Stromal cell of bone marrow (primary cell): ENCODE measurements around the gene MRPL16.

Experiments used
- DNase-seq: peaks from one replicate; pipeline ENCODE4 v3.0.0-alpha.2; 2012; ENCODE audit warnings: low read depth

MRPL16 gene

DNA sequence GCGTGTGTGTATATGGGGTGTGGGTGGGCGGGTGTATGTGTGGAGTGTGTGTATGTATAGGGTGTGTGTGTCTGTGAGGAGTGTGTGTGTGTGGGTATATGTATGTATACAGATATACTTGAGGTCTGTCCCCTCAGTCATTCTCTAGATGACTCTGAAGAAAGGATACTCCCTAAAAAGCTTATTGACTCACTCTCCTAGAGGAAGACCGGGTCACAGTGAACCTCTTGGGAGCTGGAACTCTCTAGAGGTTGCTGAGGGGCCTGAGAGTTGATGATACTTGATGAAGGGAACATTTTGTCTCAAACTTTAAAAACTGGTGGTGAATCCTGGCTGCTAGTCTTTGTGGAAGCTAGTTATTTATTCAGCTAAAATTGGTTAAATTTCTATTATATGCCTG lies 40.3 kb downstream of the MRPL16 start:
- DNase-seq = no peak

DNA sequence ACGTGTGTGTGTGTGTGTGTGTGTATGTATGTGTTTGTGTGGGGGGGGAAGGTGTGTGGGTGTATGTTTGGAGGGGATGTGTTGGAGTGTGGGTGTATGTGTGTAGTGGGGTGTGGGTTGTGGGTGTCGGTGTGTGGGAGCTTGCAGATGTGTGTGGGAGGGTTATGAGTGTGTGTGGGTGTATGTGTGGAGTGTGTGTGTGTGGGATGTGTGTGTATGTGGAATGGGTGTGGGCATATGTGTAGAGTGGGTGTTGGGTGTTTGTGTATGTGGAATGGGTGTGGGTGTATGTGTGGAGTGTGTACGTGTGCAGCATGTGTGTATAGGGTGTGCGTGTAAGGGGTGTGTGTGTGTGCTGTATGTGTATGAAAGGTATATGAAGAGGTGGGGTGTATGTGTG lies 40.8 kb downstream of the MRPL16 start:
- no peak for DNase-seq

DNA sequence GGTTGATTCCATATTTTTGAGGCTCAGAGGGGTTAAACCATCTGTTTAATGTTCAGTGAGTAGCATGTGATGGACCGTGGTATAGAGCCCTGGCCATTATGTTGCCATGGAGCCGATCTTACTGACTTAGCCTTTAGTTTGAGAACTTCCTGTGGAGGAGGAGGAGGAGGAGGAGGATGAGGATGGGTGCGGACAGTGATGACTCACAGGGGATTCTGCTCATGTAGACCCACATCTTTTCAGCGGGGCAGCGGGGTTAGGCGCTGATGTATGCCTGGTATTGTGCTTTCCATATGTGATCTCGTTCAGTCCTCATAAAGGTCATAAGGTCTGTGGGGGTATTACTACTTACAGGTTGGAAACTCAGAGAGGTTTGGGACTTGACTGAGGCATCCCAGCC lies 41.5 kb downstream of the MRPL16 start:
- no peak for DNase-seq

DNA sequence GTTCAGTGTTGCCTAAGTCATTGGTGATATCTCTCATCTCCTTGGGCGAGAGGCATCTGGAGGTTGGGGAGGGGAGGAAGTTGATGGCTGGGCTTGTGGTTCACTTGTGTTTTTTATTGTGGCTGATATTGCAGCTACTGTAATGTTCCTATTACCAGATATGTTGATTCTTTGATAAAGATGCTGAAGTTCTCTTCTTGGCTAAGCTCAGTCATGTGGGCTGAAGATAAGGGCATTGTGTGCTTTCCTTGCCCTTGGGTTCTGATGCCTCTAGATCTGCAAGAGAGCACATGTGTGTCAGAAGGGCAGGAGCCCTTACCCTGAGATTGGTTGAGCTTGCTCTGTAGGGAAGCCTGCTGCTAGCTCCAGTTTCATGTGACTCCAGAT lies 43.4 kb downstream of the MRPL16 start:
- no peak for DNase-seq

DNA sequence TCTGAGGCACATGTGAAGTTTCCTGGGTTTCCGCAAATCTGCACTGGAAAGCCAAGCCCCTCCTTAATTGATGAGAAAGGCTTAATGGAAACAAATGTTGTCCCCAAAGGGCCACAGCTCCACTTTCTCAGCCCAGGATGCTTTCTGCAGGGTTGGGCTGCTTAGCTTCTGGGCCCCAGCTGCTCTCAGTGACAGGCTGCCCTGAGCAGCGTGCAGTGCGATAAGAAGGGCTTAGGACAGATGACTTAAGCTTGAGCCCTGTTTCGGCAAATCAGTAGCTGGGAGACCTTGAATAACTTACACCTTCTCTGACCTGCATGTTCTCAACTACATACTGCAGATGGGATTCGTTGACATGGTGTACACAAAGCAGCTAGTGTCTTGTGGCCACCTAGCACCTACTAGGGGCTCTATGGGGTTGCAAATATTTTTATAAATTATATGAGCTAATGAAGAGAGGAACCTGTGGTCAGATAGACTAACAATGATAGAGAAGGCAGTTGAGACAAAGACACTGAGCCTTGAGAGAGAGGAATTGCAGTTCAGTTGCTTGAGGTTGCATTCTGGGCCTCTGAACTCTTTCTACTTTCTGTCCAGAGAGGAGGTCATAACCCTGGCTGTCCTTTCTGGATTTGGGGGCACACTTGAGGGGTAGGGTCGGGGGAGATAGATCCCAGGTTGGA lies 43.9 kb downstream of the MRPL16 start:
- no peak for DNase-seq

DNA sequence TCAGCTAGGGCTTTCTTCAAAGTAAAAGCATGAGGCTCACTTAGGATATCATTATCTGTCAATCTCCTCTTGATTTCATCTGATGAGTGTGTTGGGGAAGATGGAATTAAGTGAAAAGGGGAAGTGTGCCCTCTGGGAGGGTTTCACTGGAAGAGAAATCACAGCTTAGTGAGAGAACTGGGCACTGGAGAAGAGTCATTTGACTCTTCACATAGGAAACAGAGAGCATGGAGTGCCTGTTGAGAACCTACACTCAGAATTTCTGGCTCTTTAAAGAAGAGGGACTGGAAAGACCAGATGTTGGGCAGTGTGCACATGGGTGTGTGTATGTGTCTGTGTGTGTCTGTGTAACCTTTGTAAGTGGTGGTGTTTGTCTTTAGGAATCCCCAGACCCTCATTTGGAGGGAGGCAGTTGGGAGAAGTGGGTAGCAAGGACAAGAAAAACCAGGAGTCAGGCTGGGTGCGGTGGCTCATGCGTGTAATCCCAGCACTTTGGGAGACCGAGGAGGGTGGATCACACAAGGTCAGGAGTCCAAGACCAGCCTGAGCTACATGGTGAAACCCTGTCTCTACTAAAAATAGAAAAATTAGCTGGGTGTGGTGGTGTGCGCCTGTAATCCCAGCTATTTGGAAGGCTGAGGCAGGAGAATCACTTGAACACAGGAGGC lies 45.4 kb downstream of the MRPL16 start:
- DNase-seq = no peak

DNA sequence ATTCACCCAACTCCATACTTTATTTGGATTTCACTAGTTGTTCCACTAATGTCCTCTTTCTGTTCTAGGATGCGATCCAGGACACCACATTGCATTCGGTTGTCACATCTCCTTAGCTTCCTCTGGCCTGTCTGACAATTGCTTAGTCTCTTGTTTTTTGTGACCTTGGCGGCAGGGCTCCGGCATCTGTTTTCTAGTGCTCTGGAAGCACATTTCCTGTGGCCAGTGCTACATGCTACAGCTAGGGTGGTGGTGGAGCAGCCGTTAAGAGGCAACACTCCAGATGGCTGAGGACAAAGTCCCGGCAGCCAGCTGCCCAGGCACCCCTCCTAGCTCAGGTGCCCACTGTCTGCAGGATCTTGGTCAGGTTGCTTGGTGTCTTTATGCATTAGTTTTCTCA lies 48.6 kb downstream of the MRPL16 start:
- no peak for DNase-seq

DNA sequence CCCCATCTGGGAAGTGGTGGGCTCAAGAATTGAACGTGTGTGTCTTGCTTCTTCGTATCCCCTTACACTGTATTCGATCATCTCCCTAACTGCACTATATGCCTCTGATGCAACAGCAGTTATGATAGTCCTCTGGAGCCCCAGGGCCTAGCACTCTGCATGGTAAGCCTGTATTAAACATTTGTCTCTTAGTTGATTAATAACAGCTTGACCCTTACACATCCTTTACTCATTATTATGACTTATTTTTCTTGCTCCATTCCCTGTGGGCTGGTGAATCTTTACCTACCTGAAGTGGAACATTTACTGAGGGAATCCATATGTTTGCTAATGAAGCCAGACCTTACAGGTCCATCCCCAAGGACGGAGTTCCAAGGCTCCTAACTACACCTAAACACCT lies 49.8 kb downstream of the MRPL16 start:
- DNase-seq = no peak

DNA sequence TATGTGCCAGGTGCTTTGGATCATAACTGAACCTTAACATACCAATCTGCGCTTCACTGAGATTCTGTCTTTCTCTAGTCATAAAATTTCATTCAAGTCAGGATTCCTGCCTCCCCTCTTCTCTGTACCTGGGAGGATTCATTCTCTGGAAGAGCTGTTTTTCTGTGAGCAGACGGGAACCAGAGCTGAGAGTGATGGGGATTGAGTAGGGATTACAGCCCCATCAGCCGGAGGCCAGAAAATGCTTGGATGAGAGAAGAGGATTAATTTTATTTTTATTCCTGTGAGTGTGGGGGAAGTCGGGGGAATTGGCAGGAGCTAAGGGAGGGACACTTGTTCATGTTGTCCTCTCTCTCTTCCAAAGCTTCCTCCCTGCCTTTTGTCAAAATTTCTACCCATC lies 50.7 kb downstream of the MRPL16 start:
- no peak for DNase-seq

DNA sequence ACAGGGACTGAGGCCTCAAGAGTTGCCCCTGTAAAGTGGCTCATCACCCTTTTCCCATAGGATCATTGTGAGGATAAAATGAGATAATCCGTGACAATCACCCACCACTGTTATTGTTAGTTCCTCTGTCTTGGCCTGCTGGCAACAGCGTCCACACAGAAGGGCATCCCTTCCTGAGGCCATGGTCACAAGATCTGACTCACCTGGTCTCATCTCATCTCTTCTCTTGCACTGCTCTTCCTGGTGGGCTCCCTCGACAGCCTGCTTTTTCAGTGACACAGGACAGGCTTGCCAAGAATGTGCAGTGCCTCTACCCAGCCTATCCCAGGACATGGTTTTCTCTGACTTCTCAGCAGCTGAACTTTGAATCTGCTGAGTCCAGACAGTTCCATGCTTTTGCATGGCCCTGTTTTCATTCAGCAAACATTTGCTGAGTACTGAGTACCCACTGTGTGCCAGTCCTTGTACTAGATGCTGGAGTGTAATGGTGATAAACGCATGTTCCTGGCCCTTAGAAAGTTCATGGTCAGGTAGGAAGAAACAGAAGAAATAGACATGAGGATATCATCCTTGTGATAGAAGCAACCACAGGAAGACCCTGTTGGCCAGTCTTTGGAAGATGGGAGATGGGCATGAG lies 52.1 kb downstream of the MRPL16 start:
- no peak for DNase-seq

DNA sequence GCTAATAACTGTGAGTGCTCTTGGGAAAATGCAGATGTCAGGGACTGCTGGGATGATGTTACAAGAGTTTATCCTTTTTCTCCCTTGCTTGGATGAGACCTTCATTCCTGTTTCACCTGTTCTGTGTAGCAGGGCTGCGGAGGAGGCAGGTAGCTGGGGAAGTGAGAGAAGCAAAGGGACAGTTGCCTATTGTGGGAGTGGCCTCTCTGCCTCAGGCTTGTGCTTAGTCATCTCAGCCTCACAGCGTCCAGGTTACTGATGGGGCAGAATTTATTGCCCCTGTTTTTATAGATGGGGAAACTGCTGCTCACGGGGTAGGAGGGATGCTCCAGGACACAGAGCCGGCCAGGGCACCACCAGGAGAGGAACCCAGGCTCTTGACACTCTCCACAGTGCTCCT lies 53.7 kb downstream of the MRPL16 start:
- no peak for DNase-seq

DNA sequence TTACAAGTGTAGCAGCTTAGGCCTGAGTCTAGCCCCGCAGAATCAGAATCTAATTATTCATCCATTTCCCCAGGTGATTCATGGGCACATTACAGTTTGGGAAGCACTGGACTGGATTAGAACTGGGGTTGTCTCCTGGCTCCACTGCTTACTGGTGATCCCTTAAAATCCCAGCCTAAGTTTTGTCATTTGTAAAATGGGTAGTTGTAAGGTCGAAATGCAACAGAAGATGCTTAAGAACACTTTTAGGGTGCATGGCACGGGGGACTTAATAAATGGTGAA lies 54.1 kb downstream of the MRPL16 start:
- peak; percentile 24 for DNase-seq
